AG08396 (cell line): ENCODE results near the gene TUBGCP3.

ENCODE experiments used
- DNase-seq: peaks from one replicate; pipeline ENCODE4 v3.0.0; 2012; ENCODE audit warnings: low spot score, mixed read lengths

The TUBGCP3 gene

DNA sequence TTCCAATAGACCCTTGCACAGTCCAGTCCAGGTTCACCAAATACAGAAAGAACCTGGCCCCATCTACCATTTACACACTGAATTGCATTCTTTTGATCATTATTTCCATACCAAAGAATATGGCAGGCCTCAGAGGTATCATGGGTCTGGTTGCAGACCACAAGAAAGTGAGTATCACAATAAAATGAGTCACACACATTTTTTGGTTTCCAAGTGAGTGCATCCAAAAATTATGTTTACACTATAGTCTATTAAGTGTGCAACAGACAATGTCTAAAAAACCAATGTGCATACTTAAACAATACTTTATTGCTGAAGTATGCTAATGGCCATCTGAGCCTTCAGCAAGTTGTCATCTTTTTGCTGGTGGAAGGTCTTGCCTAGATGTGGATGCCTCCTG is 106.5 kb downstream of the TUBGCP3 start:
- DNase-seq: no peak

DNA sequence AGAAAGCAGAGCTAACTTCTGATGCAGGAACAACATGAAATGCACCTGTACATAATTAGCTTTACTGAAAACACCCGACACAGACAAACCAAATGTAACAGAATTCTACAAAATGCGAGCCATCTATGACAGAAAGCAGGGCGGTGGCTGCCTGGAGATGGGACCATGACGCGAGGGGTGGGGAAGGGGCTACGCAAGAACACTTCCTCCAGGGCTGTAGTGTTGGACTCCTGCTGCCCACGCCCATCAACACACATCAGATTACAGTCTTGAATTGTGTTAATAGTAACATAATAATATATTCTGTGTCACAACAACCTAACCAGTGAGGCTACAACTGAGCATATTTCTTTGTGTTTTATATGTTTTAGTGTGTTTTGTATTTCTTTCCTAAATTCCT is 108.6 kb downstream of the TUBGCP3 start:
- DNase-seq: no peak

DNA sequence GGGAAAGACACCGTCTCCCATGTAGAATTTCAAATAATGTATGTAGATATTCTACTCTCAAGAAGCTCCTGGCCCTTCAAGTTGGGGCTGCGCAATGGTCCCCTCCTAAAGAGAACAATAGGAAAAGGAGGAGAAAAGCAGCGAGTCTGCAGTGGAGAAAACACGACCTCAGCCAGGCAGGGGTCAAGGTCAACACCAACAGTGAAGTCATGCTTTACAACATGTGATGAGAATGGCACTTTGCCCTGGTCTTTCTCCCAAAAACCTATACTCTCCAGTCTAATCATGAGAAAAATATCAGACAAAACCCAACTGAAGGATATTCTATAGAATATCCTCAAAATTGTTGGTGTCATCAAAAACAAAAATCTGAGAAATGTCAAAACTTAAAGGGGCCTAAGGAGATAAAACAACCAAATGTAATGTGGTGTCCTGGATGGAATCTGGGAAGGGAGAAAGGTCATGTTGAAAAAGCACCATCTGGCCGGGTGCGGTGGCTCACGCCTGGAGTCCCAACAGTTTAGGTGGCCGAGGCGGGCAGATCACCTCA is 110.8 kb downstream of the TUBGCP3 start:
- DNase-seq: no peak

DNA sequence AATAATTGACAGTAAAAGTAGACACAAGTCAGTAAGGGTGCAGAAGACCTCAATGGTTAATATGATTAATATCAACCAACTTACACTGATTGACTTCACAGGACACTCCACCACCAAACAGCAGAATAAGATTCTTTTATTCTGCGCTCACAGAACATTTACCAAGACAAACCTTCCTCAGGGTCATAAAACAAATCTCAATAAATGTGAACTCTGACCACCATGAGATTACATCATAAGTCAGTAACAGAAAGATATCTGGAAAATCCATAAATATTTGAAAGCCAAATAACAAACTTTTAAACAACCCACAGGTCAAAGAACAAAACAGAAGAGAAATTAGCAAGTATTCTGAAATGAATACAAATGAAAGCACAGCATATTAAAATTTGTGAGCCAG is 112.1 kb downstream of the TUBGCP3 start:
- DNase-seq: no peak

DNA sequence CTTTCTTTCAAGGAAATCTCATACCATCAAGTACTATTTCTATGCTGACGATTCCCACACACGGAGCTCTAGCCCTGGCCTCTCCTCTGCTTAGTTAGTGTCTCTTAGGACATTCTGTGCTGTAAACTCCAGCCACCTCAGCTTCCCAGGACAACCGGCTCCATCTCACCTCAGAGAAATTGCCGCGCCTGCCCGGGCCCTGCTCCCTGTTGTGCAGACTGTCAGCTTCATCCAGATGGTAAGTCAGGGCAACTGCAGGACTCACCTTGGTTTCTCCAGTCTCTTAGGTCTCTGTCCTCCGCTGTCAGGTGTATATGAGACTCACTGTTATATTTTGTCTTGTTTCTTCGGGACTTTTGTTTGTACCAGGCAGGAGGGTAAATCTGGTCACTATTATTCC is 113.1 kb downstream of the TUBGCP3 start:
- DNase-seq: no peak

DNA sequence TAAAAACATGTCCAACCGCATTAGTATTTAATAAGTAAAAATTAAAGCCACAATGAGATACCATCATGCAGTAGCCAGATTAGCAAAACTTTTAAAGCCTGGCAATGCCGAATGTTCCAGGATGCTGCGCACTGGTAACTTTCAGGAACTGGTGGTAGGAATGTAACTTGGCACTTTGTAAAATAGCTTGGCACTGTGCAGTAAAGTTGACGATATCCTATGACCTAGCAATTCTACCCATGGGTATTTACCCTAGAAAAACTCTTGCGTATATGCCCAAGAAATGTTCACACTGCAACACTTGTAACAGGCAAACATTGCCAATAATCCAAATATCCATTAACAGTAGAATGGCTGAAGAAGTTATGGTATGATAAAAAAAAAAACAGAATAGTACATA is 114.1 kb downstream of the TUBGCP3 start:
- DNase-seq: no peak

DNA sequence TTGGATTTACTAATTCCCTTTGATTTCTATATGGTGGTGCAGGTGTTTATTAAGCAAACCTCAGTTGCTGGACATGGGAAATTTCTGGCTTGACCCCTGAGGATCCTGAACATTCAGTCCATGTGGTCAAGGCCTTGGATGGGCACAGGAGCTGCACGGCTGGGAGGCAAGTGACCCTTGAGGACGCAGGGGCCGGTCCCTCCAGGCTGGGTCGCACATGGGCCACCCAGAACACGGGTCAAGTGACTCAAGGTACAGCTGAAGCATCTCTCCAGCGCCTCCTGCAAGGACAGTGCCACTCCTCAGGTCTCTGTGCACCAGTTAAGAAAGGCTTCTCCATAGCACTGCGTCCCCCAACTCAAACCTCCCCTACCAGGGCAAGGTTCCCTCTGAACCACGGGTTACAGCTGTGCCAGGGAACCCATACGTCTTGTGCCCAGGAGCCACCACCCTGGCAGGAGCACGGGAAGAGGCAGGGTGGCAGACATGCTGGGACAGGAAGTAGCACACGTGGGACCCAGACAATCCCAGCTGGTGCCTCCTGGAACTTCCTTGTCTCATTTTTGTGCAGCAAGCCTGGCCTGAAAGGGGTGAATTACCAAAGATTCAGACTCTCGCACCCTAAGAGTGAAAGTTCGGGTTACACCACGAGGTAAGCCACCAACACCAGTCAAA is 118.7 kb downstream of the TUBGCP3 start:
- no peak for DNase-seq

DNA sequence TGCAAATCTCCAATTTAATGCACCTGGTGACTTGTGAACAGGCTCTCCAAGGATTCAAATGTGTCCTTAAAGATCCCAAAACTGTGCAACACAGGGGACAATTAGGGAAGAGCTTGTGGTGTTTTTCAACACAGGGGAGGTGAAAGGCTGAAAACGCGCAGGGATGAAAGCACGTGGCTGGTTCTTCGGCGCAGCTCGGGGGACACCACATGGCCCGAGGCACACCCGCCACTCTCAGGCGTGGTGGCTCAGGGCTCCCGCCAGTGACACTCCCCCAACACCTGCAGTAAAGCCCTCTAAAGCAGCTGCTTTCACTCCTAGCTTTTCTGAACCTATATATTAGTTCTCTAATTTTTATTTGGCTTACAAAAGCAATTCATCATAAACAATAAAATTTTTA is 119.9 kb downstream of the TUBGCP3 start:
- DNase-seq: no peak

DNA sequence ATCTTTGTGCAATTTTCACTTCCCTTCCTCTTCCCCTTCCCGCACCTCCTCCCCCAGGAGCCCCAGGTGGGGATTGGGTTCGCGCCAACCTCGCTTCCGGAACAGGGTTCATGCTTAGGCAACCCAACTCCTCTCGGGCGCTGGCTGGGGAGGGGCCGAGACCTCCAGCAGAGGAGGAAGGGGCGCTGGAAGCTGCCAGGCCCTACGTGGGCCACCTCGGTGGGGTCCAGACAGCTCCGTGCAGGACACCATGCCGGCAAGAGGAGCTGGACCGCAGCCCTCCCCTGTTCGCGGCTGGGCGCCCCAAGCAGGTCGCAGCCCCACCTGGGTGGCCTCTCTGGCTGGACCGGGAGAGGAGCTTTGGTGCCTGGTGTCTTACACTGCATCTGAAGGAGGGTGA is 120.7 kb downstream of the TUBGCP3 start:
- DNase-seq: no peak

DNA sequence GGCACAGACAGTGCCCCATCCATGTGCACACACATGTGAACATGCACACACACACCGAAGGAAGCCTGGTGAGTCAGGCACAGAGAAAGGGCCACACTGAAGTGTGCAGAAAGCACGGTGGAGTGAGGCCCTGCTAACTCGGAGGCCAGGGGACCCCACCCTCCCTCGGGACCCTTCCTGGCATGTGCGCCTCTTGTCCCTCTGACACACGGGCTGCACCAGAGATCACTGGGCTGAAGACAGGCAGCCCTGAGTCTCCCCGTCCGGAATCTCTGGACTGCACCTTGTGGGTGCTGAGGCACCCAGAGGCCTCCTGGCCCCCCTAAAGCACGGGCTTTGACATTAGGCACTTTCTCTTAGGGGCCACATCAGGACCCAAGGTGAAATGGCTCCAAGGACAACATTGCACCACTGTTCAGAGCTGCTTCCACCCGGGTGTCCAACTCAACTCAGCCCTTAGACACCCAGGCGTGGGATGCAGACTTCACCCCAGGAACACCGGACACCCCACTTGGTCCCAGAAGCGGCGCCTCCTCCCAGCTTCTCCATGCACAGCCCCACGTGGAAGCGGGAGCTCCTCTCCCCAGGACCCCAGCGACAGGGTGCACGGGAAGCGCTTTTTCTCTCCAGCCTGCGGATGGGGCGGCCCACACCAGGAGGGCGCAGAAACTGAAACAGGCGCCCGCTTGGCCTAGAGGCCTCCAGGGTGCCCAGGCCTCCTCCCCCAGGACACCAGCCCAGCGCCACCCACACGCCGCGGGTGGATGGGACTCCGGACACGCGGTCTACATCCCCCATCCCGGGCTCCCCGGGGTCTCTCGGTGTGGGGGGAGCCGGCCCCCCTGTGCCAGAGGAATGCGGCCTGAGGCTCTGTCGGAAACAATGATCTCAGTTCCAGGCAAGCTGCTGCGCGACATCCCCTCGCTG is 121.6 kb downstream of the TUBGCP3 start:
- DNase-seq: peak; percentile 5

DNA sequence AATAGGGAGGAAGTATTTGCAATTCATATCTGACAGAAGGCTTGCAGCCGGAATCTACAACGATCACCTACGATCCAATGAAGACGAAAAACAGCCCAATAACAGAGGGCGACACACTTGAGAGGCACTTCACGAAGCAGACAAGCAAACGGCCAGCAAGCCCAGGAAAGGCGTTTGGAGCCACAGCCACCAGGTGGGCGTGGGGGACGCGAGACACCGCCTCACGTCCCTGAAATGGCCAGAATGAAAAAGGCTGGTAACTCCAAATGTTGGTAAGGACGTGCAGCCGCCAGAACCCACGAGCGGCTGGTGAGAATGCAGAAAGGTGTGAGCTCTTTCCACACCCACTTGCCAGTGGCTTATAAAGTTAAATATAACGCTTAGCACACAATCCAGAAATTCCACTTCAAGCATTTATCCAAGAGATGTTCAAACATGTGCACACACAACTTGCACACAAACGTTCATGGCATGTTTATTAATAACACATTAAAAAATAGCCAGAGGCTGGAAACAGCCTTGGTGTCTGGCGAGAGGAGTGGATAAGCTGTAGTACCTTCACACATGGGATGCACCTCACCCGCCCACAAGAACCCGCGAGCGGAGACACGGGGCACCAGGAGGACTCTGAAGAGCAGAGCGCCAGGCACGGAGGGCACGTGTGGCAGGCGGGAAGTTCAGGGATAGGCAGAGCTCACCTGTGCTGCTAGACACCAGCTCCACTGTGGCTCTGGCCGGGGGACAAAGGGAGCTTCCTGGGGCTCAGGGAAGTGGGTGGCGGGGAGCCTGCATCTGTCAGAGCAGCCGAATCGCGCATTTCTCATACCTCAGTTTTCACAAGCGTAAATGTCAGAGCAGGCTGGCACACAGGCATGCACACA is 122.5 kb downstream of the TUBGCP3 start:
- peak; percentile 3 for DNase-seq

DNA sequence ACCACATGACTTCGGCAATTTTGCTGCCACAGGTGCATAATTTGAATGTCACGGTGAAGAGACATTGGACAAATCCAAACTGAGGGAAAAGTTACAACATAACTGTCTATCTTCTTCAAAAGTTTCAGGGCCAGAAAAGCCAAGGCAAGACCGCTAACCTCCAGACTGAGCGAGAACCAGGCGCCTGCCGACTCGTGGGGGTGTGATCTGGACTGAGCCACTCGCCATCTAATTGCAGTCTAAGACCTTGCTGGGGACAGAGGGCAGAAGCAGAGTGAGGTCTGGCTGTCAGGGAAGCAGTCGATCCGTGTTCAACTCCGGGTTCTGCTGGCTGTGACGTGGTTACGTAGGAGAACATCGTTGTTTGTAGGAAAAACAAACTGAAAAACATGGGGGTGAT is 123.2 kb downstream of the TUBGCP3 start:
- DNase-seq: no peak

DNA sequence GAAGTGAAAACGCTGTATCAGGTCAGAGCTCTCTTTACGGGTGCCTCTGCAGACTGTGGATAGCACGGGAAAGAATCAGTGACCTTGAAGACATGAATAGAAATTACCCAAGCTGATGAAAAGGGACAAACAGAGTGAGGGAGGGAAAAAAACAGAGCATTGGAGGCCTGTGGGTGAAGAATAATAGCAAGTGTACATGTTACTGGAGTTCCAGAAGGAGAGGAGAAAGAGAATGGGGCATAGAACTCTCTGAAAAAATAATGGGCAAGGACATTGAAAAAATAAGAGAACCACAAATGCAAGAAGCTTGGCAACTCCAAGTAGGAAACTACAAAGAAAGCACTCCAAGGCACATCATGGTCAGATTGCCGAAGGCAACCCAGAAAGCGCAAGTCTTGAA is 125.5 kb downstream of the TUBGCP3 start:
- no peak for DNase-seq

DNA sequence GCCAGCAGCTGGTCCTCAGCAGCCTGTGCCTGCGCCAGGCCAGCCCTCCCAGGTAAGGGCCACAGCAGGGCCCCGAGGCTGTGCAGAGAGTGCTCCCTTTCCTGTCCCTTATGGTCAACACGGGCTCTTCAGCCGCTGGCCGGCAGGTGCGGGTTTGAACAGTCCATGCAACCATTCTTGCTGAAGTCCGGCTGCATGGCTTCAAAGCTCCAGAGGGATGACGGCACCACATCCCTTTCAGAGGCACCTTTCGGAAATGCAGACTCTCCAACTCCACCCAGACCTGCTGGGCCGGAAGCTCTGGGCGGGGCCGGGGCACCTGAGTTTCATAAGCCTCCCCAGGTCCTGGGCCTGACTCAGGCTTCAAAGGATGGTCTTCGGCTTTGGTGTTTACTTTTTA is 130.5 kb downstream of the TUBGCP3 start:
- DNase-seq: no peak

DNA sequence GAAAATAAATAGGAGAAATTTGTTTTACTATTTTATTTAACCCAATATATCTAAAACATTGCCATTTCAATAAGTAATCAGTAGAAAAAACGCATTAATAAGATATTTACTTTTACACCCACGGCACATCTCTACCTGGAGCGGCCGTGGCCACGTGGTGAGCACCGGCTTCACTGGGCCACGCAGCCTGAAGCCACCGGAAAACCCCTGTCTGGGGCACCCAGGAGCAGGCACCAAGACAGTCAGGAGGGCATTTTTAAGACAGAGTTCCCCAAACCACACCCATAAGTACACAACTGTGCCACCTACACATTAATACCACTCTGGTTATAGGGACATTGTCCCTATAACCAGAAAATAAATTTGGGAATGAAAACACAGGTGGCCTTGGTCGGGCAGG is 130.9 kb downstream of the TUBGCP3 start:
- no peak for DNase-seq

DNA sequence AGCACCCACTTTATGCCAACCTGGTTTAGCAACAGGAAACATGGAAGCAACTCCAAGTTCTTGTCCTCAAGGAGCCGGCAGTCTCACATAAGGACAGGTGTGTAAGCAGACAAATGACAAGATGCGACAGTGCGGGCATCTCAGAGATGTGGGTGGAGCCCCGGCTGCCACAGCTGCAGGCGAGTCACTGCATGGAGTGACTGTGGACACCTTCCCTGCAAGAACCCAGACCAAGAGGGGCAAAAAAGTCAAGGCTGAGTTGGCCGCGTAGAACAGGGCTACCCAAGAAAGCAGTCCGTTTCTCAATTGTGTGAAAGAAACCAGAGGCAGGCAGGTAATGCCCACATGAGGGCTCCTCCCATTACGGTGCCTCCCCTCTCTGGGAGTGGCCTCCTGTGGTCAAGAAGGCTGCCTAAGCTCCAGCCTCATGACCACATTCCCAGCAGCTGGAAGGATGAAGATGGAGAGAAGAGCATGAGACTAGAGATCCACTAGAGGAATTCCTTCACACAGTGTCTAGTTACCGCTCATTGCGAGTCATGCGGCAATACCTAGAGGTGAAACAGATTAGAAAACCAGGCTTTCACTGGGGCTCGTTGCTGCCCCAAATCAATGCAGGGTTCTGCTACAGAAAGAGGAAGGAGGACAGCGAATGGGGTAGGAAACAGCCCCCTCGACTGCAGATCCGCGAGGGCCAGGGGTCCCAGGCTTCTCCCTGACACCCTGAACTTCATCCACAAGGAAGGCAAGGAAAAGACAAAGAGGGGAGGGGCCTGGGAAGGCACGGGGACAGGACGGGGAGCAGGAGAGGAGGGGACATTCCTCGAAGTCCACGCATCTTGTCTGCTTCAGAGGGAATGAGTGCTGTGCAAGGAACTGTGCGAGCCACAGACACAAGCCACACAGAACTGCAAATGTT is 131.6 kb downstream of the TUBGCP3 start:
- DNase-seq: no peak

DNA sequence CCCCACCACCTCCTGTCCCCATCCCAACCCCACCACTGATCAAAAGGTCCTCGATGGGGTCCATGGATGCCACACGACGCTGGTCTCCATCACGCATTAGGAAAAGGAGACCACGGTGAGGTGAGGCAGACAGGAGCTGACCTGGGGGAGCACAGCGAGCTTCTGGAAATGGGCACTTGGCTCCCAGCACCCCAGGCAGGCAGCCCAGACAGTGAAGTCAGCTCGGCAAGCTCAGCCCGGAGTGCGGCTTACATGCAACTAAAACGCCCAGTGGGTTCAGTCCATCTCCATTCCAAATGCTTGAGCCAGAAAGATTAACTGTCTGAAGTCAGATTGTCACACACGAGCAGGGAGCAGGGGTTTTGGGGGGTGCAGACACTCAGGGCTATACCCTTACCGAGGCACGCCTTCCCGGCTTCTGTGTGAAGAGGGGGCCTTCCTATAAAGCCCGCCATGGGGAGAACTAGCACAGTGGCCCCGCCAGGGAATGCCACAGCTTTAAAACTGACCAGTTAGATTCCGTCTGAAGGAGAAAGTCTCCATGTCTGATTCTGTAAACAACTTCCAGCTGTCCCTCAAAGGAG is 132.4 kb downstream of the TUBGCP3 start:
- DNase-seq: no peak

DNA sequence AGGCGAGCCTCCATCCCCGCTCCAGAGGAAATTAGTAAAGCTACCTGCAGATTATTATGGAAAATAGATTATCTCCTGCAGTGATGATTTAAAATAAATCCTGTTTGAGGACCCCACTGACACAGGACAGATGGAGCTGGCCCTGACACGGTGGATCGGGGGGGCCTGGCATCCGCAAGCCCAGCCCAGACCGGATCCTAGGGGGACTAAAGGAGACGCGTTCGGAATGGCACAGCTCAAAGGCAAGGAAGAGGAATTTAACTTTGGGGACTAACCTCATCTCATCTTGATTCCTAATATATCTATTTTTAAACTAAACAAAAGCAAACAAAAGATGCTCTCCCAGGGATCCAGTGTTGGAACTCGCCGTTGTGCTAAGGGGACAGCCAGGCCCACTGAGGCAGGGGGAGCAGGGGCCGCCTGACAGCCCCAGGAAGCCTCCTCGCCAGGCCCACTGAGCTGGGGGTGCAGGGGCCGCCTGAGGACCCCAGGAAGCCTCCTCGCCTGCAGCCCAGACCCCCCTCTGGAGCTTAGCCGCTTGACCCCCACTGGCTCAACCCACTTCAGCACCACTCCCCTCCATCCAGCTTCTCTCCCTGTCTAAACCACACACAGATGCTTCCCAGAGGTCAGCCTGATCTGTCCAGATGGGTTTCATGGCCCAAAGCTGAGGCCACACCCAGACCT is 133.2 kb downstream of the TUBGCP3 start:
- no peak for DNase-seq

DNA sequence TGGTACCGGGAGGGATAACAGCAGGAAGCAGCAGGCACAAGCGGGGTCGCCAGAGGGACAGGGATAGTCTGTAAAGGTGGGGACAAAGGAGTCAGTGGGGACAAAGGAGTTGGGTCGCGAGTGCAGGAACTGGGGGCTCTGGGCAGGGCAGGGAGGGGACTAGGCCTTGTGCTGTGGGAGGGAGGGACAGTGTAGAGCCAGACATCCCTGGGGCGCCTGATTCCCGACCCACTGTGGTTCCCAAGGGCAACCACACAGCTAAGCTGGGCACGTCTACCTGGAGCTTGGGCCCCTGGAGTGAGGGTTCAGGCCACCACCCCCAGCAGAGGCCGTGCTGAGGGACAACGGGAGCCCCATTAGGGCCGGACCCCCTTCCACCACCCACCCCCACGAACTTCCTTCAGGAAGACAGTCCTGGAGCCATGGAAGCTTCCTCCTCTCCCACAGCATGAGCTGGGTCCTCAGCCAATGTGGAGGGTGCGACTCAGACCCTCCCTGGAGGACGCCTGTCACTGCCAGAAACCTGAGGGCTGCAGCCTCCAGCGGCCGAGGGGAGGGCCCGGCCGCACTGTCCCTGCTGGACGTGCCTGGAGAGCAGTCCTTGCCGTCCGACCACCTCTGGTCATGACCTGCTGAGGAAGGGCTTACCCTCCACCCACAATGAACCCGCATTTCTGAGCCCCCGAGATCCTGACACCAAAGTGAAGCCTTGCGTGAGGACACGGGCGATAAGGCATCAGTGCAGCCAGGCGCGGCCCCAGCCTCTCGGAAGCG is 133.9 kb downstream of the TUBGCP3 start:
- no peak for DNase-seq
